Activated T-cell treated with anti-CD3 and anti-CD28 coated beads, Interleukin-2, amount 50 U/mL, for 24 hours (primary cell): ENCODE results near the gene PLCG2.

ENCODE experiments used
- DNase-seq: peaks from one replicate; pipeline ENCODE4 v3.0.0-alpha.2; 2020
- H3K27ac Mint-ChIP-seq: 2 replicates; pipeline ENCODE4 v1.8.0; 2020; ENCODE audit warnings: mild to moderate bottlenecking, mixed read lengths
- H3K27me3 Mint-ChIP-seq: 2 replicates; pipeline ENCODE4 v1.8.0; 2020; ENCODE audit warnings: mixed read lengths
- H3K36me3 Mint-ChIP-seq: 2 replicates; pipeline ENCODE4 v1.8.0; 2020; ENCODE audit warnings: low read depth, mixed read lengths
- H3K4me1 Mint-ChIP-seq: 2 replicates; pipeline ENCODE4 v1.8.0; 2020; ENCODE audit warnings: low read depth, mixed read lengths
- H3K4me3 Mint-ChIP-seq: 2 replicates; pipeline ENCODE4 v1.8.0; 2020; ENCODE audit warnings: mild to moderate bottlenecking, moderate library complexity, mixed read lengths
- H3K9me3 Mint-ChIP-seq: 2 replicates; pipeline ENCODE4 v1.8.0; 2020; ENCODE audit warnings: mixed read lengths

PLCG2 gene

DNA sequence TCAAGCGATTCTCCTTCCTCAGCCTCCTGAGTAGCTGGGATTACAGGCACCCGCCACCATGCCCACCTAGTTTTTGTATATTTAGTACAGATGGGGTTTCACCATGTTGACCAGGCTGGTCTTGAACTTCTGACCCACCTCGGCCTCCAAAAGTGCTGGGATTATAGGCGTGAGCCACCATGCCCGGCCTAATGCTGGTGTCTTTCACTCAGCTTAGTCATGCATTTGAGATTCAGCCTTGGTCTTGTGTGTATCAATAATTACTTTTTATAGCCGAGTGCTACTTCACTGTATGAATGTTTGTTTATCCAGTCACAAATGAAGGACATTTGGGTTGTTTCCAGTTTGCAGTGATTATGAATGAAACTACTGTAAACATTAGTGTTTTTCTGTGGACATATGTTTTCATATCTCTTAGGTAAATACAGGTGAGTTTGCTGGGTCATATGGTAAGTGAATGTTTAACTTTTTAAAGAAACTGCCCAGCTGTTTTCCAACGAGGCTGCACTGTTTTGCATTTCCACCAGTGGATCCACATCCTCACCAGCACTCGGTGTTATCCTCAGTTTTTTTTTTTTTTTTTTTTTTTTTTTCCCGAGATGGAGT is 11.0 kb upstream of the PLCG2 start:
- no peak for DNase-seq
- Mint-ChIP-seq H3K4me3 (no peak overlapping the region), H3K4me1 (no peaks in the 10 kb centered on the region), H3K9me3 (no peaks in the 10 kb centered on the region), H3K27me3 (peaks cover 3% of the 10 kb centered on the region), H3K36me3 (no peaks in the 10 kb centered on the region), H3K27ac (no peak overlapping the region)

DNA sequence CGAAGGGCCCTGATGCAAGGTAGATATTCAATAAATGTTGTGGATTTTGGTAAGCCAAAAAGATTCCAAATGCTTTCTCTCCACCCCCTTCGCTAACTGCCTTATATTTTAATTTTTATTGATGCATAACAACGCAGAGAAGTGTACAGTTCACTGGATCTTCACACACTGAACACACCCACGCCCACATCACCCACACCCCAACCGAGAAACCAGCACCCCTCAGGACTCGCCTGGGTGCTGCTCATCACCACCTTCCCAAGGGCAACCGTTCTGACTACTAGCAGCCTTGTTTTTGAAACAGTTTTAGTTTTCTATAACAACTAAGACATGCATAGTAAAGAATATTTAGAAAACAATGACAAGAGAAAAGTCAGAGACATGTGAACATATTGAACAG is 9.1 kb upstream of the PLCG2 start:
- DNase-seq = no peak
- Mint-ChIP-seq H3K4me1 (no peaks in the 10 kb centered on the region), H3K4me3 (no peak overlapping the region), H3K27ac (no peak overlapping the region), H3K27me3 (peaks cover 4% of the 10 kb centered on the region), H3K9me3 (no peaks in the 10 kb centered on the region), H3K36me3 (no peaks in the 10 kb centered on the region)

DNA sequence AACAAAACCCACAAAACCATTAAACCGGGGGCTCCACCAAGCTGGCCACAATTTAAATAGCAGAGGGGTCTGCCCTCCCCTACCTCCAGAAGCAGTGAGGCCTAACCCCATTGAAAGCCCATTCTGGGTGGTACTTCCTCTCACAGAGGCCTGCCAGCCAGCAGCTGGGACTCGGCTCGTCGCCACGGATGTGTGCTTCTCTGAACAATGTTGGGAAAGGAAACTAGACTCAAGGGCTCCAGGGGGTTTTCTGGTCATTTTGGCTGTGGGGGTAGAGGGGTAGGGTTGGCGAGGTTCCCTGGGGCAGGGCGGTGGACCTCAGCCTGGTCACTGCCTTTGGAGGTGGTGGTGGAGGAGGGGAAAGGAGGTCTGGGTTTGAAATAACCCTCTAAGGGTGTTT is 4.7 kb upstream of the PLCG2 start:
- Mint-ChIP-seq H3K4me3 (no peak overlapping the region), H3K9me3 (no peaks in the 10 kb centered on the region), H3K27ac (no peak overlapping the region), H3K27me3 (peaks cover 19% of the 10 kb centered on the region), H3K36me3 (no peaks in the 10 kb centered on the region), H3K4me1 (peaks cover 3% of the 10 kb centered on the region)
- no peak for DNase-seq

GRCh38 chr16:81775570-81775969 is 3.5 kb upstream of the PLCG2 start:
- Mint-ChIP-seq H3K27me3 (peaks cover 30% of the 10 kb centered on the region), H3K4me1 (peaks cover 10% of the 10 kb centered on the region), H3K4me3 (no peak overlapping the region), H3K9me3 (no peaks in the 10 kb centered on the region), H3K27ac (no peak overlapping the region), H3K36me3 (no peaks in the 10 kb centered on the region)
- DNase-seq = no peak

DNA sequence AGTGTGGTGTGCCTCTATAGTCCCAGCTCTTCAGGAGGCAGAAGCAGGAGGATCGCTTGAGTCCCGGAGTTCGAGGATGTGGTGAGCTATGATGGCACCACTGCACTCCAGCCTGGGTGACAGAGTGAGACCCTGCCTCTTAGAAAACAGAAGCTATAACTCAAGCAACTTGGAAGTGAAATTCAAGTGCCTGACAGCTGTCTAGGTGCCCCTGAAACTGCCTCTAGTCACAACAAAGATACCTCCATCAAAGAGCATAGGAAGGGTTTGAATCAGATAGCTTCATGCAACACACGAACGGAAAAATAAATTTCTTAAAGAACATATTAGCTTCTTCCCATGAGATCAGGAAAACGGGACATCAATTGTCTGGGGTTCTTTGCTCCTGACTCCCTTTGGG is 860 bp upstream of the PLCG2 start:
- Mint-ChIP-seq H3K27ac (no peak overlapping the region), H3K36me3 (no peaks in the 10 kb centered on the region), H3K4me1 (peaks cover 10% of the 10 kb centered on the region), H3K4me3 (peak overlapping the region; percentile 68), H3K27me3 (peaks cover 51% of the 10 kb centered on the region), H3K9me3 (no peaks in the 10 kb centered on the region)
- no peak for DNase-seq

- peak overlapping the region; percentile 80 for H3K4me3 Mint-ChIP-seq
- H3K9me3 Mint-ChIP-seq = no peaks in the 10 kb centered on the region
- H3K36me3 Mint-ChIP-seq = no peaks in the 10 kb centered on the region
- peaks cover 10% of the 10 kb centered on the region for H3K4me1 Mint-ChIP-seq
- peak; percentile 40 for DNase-seq
- H3K27ac Mint-ChIP-seq = peak overlapping the region; percentile 33
- peaks cover 54% of the 10 kb centered on the region for H3K27me3 Mint-ChIP-seq
Measured at GRCh38 chr16:81779536-81780320, 637 bp downstream of the PLCG2 start.

DNA sequence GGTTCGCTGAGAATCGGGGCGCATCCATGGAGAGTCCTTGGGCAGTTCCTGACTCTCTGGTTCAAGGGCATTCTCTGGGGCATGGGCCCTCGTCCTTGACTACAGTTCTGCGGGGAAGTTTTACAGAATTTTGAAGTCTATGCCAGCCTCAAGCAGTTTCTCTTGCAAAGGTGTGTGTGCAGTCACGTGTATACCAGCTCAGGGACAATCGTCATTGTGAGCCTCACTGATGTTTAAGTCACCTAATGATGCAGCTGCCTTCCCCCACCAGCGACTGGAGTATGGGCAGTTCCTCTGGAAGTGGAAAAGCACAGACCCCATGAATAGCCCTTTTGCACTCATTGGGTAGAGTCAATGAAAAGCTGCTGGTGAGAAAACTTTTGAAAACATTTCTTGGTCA is 1.3 kb downstream of the PLCG2 start:
- DNase-seq = no peak
- Mint-ChIP-seq H3K4me1 (peaks cover 10% of the 10 kb centered on the region), H3K9me3 (no peaks in the 10 kb centered on the region), H3K27ac (no peak overlapping the region), H3K4me3 (peak overlapping the region; percentile 80), H3K27me3 (peaks cover 54% of the 10 kb centered on the region), H3K36me3 (no peaks in the 10 kb centered on the region)

DNA sequence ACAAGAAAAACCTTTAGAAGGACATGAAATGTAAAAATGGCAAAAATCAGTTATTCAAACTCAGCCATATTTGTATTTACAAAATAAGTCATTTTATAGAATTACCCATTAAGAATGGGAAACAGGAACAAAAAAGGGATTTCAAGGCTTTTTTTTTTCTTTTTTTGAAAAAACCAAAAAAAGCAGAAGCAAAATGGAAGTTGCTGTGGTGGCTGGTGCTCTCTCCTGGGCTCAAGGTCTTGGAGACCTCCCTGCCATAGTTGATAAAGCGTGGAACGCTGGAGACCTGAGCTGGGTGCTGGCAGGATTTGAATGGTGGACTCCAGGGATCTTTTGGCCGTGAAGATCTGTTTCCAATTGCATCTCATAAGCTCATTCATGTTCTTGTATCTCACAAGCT is 3.1 kb downstream of the PLCG2 start:
- H3K4me1 Mint-ChIP-seq = peaks cover 10% of the 10 kb centered on the region

DNA sequence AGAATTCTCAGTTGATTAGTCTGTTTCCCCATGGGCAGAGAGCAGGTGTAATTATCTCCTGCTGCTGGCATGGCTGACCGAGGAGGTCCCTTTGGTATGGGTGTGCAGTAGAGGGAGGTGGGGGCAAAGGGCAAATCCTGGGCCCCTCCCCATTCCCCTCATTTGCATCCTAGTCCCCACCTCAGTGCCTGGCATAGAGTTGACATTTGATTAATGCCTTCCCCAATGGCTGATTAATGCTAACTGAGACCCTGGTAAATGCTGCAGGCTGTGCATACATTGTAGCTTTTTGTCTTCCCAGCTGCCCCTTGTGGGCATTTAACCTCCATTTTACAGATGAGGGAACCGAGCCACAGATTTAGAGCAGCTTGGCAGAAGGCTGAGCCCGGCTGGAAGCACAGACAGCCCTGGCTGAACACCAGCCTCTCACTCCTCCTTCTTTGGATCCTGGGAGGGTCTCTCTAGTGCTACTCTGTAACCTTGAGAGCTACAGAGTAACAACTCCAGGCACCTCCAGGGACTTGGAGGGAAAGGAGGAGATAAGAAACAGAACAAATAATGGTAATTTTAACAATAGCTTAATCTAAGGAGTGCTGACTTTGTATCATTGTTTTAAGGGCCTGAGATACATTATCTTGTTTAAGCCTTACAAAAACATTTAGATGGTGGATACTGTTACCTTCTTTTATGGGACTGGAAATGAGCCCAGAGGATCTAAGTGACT is 5.1 kb downstream of the PLCG2 start:
- H3K4me3 Mint-ChIP-seq = no peak overlapping the region
- peaks cover 7% of the 10 kb centered on the region for H3K4me1 Mint-ChIP-seq
- no peak for DNase-seq
- no peaks in the 10 kb centered on the region for H3K9me3 Mint-ChIP-seq
- no peak overlapping the region for H3K27ac Mint-ChIP-seq
- H3K27me3 Mint-ChIP-seq = peaks cover 38% of the 10 kb centered on the region
- no peaks in the 10 kb centered on the region for H3K36me3 Mint-ChIP-seq

More for the DNA sequence above, 3.1 kb downstream of the PLCG2 start:
- Mint-ChIP-seq H3K9me3 (no peaks in the 10 kb centered on the region), H3K4me3 (no peak overlapping the region), H3K36me3 (no peaks in the 10 kb centered on the region), H3K27me3 (peaks cover 50% of the 10 kb centered on the region), H3K27ac (no peak overlapping the region)
- no peak for DNase-seq

GRCh38 chr16:81785138-81785924 is 6.2 kb downstream of the PLCG2 start:
- no peaks in the 10 kb centered on the region for H3K36me3 Mint-ChIP-seq
- H3K9me3 Mint-ChIP-seq = no peaks in the 10 kb centered on the region
- DNase-seq = no peak
- peaks cover 29% of the 10 kb centered on the region for H3K27me3 Mint-ChIP-seq
- H3K4me1 Mint-ChIP-seq = peaks cover under 1% of the 10 kb centered on the region
- no peak overlapping the region for H3K4me3 Mint-ChIP-seq
- H3K27ac Mint-ChIP-seq = no peak overlapping the region

DNA sequence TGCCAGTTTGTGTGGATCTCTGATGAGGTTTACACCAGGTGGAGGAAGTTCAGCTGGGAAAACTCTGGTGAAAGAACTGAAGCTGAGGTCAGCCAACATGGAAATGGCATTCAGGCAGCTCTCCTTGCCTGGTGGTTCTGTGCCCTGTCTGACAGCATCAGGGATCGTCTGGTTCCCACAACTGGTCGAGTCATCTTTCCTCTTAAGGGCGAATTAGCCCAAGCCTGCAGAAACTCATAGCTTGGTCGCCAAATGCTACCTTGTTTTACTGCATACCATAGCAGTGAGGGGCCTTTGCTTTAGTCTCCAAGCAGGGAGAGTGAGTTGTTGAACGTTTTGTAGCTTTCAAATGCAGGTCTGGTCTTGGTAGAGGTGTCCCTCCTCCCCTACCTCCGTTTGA is 7.2 kb downstream of the PLCG2 start:
- Mint-ChIP-seq H3K36me3 (no peaks in the 10 kb centered on the region), H3K27ac (no peak overlapping the region), H3K9me3 (no peaks in the 10 kb centered on the region), H3K27me3 (peaks cover 19% of the 10 kb centered on the region), H3K4me1 (no peaks in the 10 kb centered on the region), H3K4me3 (no peak overlapping the region)
- DNase-seq = no peak

- Mint-ChIP-seq H3K27ac (no peak overlapping the region), H3K9me3 (no peaks in the 10 kb centered on the region), H3K36me3 (no peaks in the 10 kb centered on the region), H3K4me1 (no peaks in the 10 kb centered on the region), H3K27me3 (peaks cover 15% of the 10 kb centered on the region), H3K4me3 (no peak overlapping the region)
- no peak for DNase-seq
Measured at GRCh38 chr16:81786868-81787267, 7.8 kb downstream of the PLCG2 start.

DNA sequence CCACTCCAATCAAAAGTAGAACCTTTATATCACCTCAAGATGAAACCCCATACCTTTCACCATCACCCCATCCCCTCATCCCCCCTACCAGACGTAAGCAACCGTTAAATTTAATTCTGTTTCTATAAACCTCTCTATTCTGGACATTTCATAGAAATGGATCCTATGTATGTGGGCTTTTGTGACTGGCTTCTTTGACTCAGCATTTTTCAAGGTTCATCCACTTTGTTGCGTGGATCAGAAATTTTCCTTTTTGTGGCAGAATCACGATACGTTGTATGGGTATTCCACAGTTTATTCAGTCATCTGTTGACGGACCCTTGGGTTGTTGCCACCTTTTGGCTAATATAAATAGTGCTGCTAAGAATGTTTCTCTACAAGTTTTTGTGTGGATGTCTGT is 8.6 kb downstream of the PLCG2 start:
- peaks cover 7% of the 10 kb centered on the region for H3K27me3 Mint-ChIP-seq
- DNase-seq = no peak
- H3K36me3 Mint-ChIP-seq = no peaks in the 10 kb centered on the region
- H3K4me1 Mint-ChIP-seq = no peaks in the 10 kb centered on the region
- H3K27ac Mint-ChIP-seq = no peak overlapping the region
- no peaks in the 10 kb centered on the region for H3K9me3 Mint-ChIP-seq
- no peak overlapping the region for H3K4me3 Mint-ChIP-seq

DNA sequence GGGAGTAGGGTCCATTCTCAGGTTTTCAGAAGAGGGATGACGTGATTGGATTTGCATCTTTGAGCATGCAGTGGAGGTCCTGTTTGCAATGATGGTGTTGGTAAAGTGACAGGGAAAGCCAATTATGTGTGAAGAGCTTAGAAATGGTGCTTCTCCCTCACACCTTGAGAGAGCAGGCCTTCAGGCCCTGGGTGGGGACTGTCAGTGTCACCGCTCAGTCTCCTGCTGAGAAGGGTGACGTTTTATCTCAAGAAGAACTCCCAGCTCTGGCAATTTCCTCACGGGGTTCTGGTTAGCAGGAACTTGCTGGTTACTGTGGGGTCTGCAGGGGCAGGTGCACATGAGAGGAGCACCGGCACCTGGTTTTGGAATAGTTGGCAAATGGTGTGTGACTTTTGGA is 11.2 kb downstream of the PLCG2 start:
- Mint-ChIP-seq H3K4me3 (no peak overlapping the region), H3K27ac (no peak overlapping the region), H3K36me3 (no peaks in the 10 kb centered on the region), H3K27me3 (no peaks in the 10 kb centered on the region), H3K9me3 (no peaks in the 10 kb centered on the region), H3K4me1 (no peaks in the 10 kb centered on the region)
- DNase-seq = no peak
